NCI-H187 (cell line): ENCODE measurements around the gene NLGN1.
"Not testable (repeated sequence)": the region's sequence is repeated elsewhere in the genome, so short reads cannot be mapped to it uniquely, and the experiment has no call there.

ENCODE experiments used
- DNase-seq, 2 experiments: peaks; one replicate each; lab custom pipeline; 2025; lab: John Stamatoyannopoulos, UW

Gene NLGN1

DNA sequence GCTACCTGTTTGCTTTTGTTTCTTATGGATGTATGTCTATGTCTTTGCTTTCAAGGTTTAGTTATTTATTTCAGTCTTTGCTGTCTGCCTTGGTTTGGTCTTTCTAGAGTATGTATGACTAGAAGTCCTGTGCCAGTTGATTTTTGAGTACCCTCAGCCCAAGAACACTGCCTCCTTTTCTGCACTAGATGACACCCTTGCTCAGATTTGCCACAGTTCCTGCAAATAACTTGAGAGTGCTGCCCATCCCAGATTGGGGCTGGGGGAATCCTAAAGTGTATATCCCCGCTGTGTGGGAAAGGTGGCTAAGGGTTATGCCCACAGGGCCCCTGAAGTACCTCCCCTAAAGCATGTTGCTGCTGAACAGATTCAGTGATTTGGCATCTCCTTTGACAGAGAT, 32.0 kb downstream of the NLGN1 start:
- DNase-seq: no peak

DNA sequence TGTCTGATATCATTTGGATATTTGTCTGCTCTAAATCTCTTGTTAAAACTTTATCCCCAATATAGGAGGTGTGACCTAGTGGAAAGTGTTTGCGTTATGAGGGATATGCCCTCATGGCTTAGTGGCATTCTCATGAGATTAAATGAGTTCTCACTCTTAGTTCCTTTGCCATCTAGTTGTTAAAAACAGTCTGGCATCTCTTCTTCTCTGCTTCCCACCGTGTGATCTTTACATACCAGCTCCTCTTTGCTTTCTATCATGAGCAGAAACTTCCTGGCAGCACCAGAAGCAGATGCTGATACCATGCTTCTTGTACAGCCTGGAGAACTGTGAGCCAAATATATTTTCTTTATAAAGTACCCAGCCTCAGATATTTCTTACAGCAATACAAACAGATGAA, 33.0 kb downstream of the NLGN1 start:
- no peak for DNase-seq

GRCh38 chr3:173439004-173439403, 41.5 kb downstream of the NLGN1 start:
- DNase-seq: no peak

DNA sequence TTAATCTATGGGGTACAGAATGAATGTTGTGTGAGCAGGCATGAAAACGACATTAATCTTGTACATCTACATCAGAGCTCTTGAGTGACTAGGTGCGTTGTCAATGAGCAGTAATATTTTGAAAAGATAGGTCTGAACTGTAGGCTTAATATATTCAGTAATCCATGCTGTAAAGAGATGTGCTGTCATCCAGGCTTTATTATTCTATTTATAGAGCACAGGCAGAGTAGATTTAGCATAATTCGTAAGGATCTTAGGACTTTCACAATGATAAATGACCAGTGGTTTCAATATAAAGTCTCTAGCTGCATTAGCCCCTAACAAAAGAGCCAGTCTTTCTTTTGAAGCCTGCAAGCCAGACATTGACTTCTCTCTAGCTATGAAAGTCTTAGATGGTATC, 43.0 kb downstream of the NLGN1 start:
- DNase-seq: no peak

- DNase-seq: not testable (repeated sequence)
Observed at GRCh38 chr3:173451561-173451960, 54.0 kb downstream of the NLGN1 start.

- DNase-seq: no peak
Observed at GRCh38 chr3:173463250-173463649, 65.7 kb downstream of the NLGN1 start.

GRCh38 chr3:173465112-173465511, 67.6 kb downstream of the NLGN1 start:
- no peak for DNase-seq

- DNase-seq: no peak
Observed at GRCh38 chr3:173465898-173466678, 68.5 kb downstream of the NLGN1 start.

DNA sequence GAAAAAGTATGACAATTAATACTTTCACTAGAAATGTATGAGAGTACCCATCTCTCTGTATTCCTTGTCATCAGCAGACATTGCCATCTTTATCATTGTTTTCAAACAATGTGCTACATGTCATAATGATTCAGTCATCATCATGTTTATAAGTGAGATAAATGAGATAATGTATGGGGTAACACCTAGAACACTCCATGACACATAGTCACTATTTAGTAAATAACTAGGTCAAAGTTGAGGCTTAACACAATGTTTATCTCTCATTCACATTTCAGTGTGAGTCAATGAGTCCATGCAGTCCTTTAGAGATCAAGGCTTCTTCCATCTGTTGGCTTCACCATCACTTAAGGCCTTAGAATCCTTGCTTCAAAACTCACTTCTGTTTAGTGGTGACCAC, 70.0 kb downstream of the NLGN1 start:
- no peak for DNase-seq

GRCh38 chr3:173473237-173473636, 75.7 kb downstream of the NLGN1 start:
- DNase-seq: no peak

- DNase-seq: no peak
Observed at GRCh38 chr3:173479301-173479700, 81.8 kb downstream of the NLGN1 start.

GRCh38 chr3:173501931-173502489, 104.5 kb downstream of the NLGN1 start:
- no peak for DNase-seq

DNA sequence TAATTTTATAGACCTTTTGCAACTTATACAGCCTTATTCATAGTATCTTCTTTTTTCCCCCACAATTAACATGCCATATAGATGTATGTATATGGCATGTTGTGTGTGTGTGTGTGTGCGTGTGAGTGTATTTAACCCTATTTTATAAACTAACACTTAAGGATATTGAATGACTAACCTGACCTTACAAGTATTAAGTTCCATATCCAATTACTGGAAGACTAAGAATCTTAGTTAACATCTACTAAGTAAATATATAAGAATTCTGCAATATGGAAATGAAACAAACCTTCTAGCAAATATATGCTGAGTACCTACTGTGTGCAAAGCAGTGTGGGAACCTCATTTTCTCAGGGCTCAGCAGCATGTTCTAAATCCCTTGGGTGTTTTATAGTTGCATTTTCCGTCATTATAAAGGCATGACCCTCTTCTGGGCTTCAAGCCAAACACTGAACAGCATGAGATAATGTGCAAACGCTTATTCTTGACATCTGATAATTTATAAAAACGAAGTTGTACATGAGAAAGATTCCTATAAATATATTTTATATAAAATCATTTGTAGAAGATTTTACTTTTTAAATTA, 105.5 kb downstream of the NLGN1 start:
- DNase-seq: no peak

DNA sequence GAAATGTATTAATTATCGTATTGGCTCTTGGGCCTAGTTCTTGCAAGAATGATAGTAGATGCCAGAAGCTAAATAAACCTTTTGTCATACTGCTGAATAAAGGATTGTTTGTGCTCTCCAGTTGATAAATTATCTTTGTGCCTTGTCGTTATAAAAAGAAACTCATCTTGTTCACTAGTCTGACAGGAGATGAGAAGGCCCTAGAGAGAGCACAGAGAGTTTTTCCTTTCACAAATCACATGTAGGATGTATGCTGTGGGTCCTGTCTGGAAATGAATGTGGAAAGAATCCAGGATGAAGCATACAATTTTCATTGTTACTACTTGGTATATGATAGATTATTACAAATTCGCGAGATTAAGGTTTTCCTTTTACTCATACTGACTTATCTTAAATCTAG, 113.0 kb downstream of the NLGN1 start:
- DNase-seq: no peak

- no peak for DNase-seq
Observed at GRCh38 chr3:173513123-173513522, 115.6 kb downstream of the NLGN1 start.

GRCh38 chr3:173529062-173529711, 131.6 kb downstream of the NLGN1 start:
- DNase-seq: no peak

GRCh38 chr3:173531602-173532001, 134.1 kb downstream of the NLGN1 start:
- no peak for DNase-seq

GRCh38 chr3:173538410-173538809, 140.9 kb downstream of the NLGN1 start:
- no peak for DNase-seq

DNA sequence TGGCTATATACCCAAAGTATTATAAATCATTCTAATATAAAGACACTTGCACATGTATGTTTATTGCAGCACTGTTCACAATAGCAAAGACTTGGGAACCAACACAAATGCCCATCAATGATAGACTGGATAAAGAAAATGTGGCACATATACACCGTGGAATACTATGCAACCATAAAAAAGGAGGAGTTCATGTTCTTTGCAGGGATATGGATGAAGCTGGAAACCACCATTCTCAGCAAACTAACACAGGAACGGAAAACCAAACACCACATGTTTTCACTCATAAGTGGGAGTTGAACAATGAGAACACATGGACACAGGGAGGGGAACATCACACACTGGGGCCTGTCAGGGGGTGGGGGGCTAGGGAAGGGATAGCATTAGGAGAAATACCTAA, 148.0 kb downstream of the NLGN1 start:
- DNase-seq: not testable (repeated sequence)

DNA sequence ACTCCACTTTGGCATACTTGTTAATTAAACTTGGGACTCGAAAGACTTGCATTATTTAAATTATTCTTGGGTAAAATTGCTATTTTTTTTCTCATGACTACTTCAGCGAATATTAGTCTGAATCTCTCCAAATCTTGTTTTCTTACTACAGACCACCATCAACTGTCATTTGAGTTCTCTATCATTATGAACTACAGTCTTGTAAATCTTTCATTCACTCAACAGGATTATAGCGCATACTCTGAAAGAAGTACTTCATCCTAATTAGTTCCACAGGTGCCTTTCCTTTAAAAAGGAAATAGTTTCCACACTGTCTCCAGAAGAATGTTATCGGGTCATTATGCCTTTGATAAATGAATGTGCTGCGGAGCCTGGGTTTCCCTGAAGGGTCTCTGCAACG, 149.5 kb downstream of the NLGN1 start:
- no peak for DNase-seq

GRCh38 chr3:173548261-173548660, 150.7 kb downstream of the NLGN1 start:
- no peak for DNase-seq

- DNase-seq: no peak
Observed at GRCh38 chr3:173552526-173552925, 155.0 kb downstream of the NLGN1 start.
